GM18505 (cell line): Measurements from ENCODE around the gene GRK4.

ENCODE experiments used
- ATAC-seq: cut with Tn5 transposase; IDR thresholded peaks from one replicate; pipeline ENCODE4 v1.9.1; 2021; ENCODE audit not compliant: unreplicated experiment
- POLR2A ChIP-seq: IDR thresholded peaks from 4 replicates; pipeline ENCODE4 v1.6.1; 2011; ENCODE audit warnings: borderline replicate concordance; ENCODE audit not compliant: insufficient read depth, insufficient read length; ENCODE audit errors: extremely low read depth

The GRK4 gene

DNA sequence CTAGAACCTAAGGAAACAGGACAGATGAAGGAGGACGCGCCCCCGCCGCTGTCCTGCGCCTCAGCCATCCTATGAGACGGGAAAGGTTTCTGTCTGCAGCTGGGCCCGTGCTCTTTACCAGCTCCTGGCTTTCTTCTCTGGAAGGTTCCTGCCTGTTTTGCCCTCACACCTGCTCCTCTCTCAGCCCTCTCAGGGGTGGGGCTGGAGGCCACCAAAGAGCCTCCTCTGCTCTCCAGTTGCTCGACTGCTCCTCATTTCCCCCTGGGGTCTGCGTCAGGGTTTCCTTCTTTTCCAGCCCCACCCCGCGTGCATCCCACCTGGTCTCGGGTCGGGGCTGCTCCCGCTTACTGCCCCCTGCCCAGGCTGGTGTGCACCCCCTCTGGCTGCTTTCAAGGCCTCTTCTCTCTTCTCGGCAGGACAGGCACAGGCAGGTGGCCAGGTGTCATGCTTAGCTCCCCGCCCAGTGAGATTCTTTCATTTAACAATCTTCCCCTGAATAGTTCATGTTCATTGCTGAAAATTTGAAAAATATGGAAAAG is 106.4 kb downstream of the GRK4 start:
- TF ChIP-seq POLR2A, result no peak
- ATAC-seq, result no peak

DNA sequence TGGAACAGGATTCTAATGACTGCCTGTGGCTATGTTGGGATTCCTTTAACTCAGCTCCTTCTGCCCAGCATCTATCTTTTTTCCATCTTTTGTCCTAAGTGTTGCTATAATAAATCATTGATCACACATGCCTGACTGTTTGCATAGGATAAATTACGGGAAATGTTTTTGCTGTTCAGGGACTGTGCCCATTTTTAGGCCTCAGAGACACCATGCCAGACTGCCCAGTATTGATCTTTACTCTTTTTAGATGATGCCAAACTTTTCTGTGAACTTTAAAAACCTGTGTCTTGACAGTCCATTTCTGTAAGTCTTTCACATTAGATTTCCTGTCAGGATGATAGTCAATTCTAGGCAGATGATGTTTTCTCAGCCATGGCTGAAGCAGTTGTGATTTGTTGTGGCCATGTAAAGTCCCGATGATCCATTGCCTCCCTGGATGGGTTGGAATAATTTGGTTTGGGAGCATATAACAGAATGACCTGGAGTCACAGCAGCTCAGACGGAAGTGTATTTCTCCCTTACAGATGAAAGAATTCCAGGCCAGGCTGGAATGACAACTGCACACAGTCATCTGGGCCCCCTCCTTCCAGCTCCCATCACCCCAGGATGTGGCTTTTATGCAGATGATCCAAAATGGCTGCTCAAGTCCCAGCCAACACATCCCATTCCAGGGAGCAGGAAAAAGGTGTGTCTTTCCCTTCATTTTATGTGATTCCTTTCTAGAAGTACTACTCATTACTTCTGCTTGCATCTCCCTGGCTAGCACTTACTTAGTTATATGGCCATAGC is 107.5 kb downstream of the GRK4 start:
- no peak for TF ChIP-seq POLR2A
- ATAC-seq, result no peak

DNA sequence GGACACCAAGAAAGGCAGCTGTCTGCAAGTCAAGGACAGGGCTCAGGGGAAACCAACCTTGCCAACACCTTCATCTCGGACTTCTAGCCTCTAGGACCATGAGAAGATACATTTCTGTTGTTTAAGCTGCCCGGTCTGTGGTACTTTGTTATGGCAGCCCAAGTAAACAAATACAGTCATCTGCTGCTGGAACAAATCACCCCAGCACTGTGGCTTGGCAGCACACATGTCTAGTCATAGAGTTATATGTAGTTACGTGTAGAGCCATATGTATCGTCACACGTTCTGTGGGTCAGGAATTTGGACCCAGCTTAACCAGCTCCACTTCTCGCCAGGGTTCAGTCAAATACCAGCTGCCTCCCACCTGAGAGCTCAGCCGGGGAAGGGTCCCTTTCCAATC is 108.4 kb downstream of the GRK4 start:
- no peak for TF ChIP-seq POLR2A
- no peak for ATAC-seq

DNA sequence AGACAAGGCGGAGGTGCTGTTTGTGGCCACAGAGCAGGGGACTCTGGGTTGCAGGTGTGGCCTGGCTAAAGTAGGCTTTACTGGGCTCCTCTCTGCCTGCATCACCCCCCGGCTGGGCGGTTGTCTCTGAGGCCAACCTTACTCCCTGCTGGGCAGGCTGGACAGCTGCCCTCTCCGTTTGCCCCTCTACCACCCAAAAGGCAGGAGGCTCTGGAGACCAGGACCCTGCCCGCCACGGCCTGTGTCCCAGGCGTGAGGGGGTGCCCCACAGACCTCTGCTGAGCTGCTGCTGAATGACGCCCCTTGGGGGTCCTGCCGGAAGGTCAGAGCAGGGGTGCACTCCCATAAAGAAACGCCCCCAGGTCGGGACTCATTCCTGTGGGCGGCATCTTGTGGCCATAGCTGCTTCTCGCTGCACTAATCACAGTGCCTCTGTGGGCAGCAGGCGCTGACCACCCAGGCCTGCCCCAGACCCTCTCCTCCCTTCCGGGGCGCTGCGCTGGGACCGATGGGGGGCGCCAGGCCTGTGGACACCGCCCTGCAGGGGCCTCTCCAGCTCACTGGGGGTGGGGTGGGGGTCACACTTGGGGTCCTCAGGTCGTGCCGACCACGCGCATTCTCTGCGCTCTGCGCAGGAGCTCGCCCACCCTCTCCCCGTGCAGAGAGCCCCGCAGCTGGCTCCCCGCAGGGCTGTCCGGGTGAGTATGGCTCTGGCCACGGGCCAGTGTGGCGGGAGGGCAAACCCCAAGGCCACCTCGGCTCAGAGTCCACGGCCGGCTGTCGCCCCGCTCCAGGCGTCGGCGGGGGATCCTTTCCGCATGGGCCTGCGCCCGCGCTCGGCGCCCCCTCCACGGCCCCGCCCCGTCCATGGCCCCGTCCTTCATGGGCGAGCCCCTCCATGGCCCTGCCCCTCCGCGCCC is 110.0 kb downstream of the GRK4 start:
- peak; percentile 29 for ATAC-seq
- peak; percentile 62 for TF ChIP-seq POLR2A

DNA sequence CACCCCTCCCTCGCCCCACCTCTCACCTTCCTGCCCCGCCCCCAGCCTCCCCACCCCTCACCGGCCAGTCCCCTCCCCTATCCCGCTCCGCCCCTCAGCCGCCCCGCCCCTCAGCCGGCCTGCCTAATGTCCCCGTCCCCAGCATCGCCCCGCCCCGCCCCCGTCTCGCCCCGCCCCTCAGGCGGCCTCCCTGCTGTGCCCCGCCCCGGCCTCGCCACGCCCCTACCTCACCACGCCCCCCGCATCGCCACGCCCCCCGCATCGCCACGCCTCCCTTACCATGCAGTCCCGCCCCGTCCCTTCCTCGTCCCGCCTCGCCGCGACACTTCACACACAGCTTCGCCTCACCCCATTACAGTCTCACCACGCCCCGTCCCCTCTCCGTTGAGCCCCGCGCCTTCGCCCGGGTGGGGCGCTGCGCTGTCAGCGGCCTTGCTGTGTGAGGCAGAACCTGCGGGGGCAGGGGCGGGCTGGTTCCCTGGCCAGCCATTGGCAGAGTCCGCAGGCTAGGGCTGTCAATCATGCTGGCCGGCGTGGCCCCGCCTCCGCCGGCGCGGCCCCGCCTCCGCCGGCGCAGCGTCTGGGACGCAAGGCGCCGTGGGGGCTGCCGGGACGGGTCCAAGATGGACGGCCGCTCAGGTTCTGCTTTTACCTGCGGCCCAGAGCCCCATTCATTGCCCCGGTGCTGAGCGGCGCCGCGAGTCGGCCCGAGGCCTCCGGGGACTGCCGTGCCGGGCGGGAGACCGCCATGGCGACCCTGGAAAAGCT is 110.9 kb downstream of the GRK4 start, which contains the start of the genes HTT and HTT-AS:
HTT (plus strand) TSS at position 604 of the 768 bp plus-strand sequence; CDS start at position 749, 145 bp downstream.
HTT-AS (minus strand) TSS at position 461 of the 768 bp plus-strand sequence.
- peak; percentile 85 for TF ChIP-seq POLR2A
- ATAC-seq, result peak; percentile 72

DNA sequence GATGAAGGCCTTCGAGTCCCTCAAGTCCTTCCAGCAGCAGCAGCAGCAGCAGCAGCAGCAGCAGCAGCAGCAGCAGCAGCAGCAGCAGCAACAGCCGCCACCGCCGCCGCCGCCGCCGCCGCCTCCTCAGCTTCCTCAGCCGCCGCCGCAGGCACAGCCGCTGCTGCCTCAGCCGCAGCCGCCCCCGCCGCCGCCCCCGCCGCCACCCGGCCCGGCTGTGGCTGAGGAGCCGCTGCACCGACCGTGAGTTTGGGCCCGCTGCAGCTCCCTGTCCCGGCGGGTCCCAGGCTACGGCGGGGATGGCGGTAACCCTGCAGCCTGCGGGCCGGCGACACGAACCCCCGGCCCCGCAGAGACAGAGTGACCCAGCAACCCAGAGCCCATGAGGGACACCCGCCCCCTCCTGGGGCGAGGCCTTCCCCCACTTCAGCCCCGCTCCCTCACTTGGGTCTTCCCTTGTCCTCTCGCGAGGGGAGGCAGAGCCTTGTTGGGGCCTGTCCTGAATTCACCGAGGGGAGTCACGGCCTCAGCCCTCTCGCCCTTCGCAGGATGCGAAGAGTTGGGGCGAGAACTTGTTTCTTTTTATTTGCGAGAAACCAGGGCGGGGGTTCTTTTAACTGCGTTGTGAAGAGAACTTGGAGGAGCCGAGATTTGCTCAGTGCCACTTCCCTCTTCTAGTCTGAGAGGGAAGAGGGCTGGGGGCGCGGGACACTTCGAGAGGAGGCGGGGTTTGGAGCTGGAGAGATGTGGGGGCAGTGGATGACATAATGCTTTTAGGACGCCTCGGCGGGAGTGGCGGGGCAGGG is 111.7 kb downstream of the GRK4 start:
- TF ChIP-seq POLR2A, result peak; percentile 81
- no peak for ATAC-seq

DNA sequence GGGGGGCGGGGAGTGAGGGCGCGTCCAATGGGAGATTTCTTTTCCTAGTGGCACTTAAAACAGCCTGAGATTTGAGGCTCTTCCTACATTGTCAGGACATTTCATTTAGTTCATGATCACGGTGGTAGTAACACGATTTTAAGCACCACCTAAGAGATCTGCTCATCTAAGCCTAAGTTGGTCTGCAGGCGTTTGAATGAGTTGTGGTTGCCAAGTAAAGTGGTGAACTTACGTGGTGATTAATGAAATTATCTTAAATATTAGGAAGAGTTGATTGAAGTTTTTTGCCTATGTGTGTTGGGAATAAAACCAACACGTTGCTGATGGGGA is 112.2 kb downstream of the GRK4 start:
- ATAC-seq, result no peak
- TF ChIP-seq POLR2A, result no peak

DNA sequence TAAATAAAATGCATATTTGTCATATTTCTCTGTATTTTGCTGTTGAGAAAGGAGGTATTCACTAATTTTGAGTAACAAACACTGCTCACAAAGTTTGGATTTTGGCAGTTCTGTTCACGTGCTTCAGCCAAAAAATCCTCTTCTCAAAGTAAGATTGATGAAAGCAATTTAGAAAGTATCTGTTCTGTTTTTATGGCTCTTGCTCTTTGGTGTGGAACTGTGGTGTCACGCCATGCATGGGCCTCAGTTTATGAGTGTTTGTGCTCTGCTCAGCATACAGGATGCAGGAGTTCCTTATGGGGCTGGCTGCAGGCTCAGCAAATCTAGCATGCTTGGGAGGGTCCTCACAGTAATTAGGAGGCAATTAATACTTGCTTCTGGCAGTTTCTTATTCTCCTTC is 114.4 kb downstream of the GRK4 start:
- TF ChIP-seq POLR2A, result peak; percentile 43
- ATAC-seq, result peak; percentile 21

DNA sequence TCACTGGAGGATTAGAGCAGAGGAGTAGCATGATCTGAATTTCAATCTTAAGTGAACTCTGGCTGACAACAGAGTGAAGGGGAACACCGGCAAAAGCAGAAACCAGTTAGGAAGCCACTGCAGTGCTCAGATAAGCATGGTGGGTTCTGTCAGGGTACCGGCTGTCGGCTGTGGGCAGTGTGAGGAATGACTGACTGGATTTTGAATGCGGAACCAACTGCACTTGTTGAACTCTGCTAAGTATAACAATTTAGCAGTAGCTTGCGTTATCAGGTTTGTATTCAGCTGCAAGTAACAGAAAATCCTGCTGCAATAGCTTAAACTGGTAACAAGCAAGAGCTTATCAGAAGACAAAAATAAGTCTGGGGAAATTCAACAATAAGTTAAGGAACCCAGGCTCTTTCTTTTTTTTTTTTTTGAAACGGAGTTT is 116.3 kb downstream of the GRK4 start:
- TF ChIP-seq POLR2A, result peak; percentile 36
- ATAC-seq, result no peak

DNA sequence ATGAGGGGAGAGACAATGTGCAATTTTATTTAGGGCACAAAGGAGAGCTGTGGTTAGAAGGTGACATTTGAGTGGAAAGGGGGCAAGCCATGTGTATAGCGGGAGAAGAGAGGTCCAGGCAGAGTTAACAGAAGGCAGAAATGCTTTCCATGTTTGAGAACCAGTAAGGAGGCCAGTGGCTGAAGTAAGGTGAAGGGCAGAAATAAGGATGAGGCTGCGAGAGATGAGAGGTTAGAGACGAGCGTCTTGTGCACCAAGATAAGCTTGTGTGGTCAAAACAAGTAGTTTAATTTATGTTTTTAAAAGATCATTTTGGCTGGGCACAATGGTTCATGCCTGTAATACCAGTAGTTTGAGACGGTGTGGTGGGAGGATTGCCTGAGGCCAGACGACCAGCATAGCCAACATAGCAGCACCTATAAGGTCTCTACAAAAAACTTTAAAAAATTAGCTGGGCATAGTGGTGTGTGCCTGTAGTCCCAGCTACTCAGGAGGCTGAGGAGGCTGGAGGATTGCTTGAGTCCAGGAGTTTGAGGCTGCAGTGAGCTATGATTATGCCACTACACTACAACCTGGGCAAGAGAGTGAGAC is 119.6 kb downstream of the GRK4 start:
- no peak for ATAC-seq
- TF ChIP-seq POLR2A, result no peak

DNA sequence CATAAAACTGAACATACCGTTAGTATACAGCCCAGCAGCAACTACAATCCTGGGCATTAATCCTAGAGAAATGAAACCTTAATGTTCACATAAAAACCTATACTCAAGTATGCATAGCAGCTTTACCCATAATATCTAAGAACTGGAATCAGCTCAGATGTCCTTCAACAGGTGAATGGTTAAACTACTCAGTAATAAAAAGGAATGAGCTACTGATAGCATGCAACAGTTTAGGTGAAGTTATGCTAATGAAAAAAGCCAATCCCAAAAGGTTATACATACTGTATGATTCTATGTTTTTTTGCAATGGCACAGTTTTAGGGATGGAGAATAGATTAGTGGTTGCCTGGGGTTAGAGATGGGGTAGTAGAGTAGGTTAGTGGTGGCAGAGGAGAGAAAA is 120.4 kb downstream of the GRK4 start:
- no peak for ATAC-seq
- TF ChIP-seq POLR2A, result no peak
